GM12878 (cell line): ENCODE measurements around the gene RXFP4.

ENCODE experiments used
- EP300 ChIP-seq, 2 experiments: fragments of 150-350 bp in 1 of 2; IDR thresholded peaks; 2 replicates each; pipeline ENCODE4 v1.6.1; 2011 to 2012; ENCODE audit warnings: low read depth in 2 of 2, low read length in 2 of 2, borderline replicate concordance in 1 of 2, improper control_type of control experiment in 1 of 2, inconsistent platforms in 1 of 2; ENCODE audit not compliant: control insufficient read depth in 1 of 2
- FOXM1 ChIP-seq: IDR thresholded peaks from 2 replicates; pipeline ENCODE4 v1.6.1; 2012; ENCODE audit warnings: low read depth, mild to moderate bottlenecking, inconsistent platforms, low read length, moderate library complexity
- HCFC1 ChIP-seq: fragments of 150-350 bp; IDR thresholded peaks from 2 replicates; pipeline ENCODE4 v1.6.1; 2014; ENCODE audit warnings: low read length

DNA sequence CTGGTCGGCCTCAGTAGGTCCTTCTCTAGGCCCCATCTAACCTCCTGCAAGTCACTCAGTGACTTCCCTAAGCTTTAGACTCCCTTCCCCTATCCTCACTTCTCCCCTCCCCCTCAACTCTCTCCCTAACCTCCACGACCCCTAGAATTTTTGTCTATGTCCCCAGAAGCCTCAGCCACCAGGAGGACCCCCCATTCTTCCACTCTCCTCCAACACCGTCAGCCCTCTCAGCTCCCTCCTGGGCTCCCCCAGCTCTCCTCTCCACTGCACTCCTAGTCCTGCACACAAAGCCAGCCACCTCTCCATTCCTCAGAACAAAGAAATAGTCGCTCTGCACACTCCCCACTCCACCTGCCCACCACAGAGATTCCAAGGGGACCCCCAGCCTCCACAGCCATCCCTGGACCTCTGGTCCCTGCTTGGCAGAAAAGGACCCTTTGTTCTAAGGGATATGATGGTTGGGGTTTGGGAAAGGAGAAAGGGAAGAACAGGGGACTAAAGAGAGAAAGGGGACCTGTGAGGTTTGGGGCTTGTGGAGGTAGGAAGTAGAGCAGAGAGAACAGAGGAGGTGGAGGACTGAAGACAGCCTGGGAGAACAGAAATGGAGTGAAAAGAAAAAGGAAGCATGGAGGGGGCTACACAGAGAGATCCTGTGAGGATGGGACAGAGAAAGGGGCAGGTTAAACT is 34.1 kb downstream of the RXFP4 start:
- no peak for TF ChIP-seq HCFC1
- no peak for TF ChIP-seq FOXM1
- TF ChIP-seq EP300 (IDR thresholded peaks at IDR 0.05; ENCODE audit: borderline replicate concordance in 1 of 2, control insufficient read depth in 1 of 2, low read depth in 2 of 2, low read length in 2 of 2): no peak
